H9 (cell line): ENCODE data around the gene AGAP3. TPM values are rescaled to one million over a fixed set of nuclear protein-coding genes. Genes with fewer than 3 reads are reported as not detected.

Source experiments
- DNase-seq: peaks from one replicate; pipeline ENCODE4 v3.0.0-alpha.2; 2017
- H2AFZ ChIP-seq: one replicate; pipeline ENCODE4 v1.6.1; 2013; ENCODE audit warnings: mild to moderate bottlenecking, low read length, control low read depth, moderate library complexity
- H2AK5ac ChIP-seq: 2 replicates; pipeline ENCODE4 v1.6.1; 2013; ENCODE audit warnings: low read length, control low read depth, mixed read lengths; ENCODE audit not compliant: insufficient read length
- H2BK120ac ChIP-seq: one replicate; pipeline ENCODE4 v1.6.1; 2013; ENCODE audit warnings: low read depth, mild to moderate bottlenecking, low read length, control low read depth, inconsistent platforms; ENCODE audit not compliant: poor library complexity, severe bottlenecking
- H2BK12ac ChIP-seq: 2 replicates; pipeline ENCODE4 v1.6.1; 2013; ENCODE audit warnings: low read length, control low read depth, mixed read lengths, low read depth; ENCODE audit not compliant: insufficient read length
- H2BK15ac ChIP-seq: 2 replicates; pipeline ENCODE4 v1.6.1; 2013; ENCODE audit warnings: low read depth, low read length, control low read depth
- H2BK20ac ChIP-seq: one replicate; pipeline ENCODE4 v1.6.1; 2013; ENCODE audit warnings: low read depth, mild to moderate bottlenecking, low read length, control low read depth, inconsistent platforms; ENCODE audit not compliant: poor library complexity, severe bottlenecking
- H2BK5ac ChIP-seq: 2 replicates; pipeline ENCODE4 v1.6.1; 2013; ENCODE audit warnings: low read length, control low read depth, mixed read lengths; ENCODE audit not compliant: insufficient read length
- H3K14ac ChIP-seq: 2 replicates; pipeline ENCODE4 v1.6.1; 2013; ENCODE audit warnings: low read length, control low read depth; ENCODE audit not compliant: insufficient read depth
- H3K18ac ChIP-seq: 2 replicates; pipeline ENCODE4 v1.6.1; 2013; ENCODE audit warnings: low read depth, mild to moderate bottlenecking, mixed read lengths, low read length, control low read depth; ENCODE audit not compliant: insufficient read length
- H3K23ac ChIP-seq: 2 replicates; pipeline ENCODE4 v1.6.1; 2013; ENCODE audit warnings: low read length, control low read depth, mixed read lengths, low read depth; ENCODE audit not compliant: insufficient read length
- H3K23me2 ChIP-seq: 2 replicates; pipeline ENCODE4 v1.6.1; 2013; ENCODE audit warnings: low read depth, mild to moderate bottlenecking, mixed read lengths, low read length, control low read depth; ENCODE audit not compliant: insufficient read length, poor library complexity, severe bottlenecking
- H3K27ac ChIP-seq: 2 replicates; pipeline ENCODE4 v1.5.1; 2013; ENCODE audit warnings: low read length, control low read depth, mixed read lengths, low read depth; ENCODE audit not compliant: insufficient read length
- H3K27me3 ChIP-seq: 2 replicates; pipeline ENCODE4 v1.6.1; 2013; ENCODE audit warnings: low read length, control low read depth, inconsistent platforms; ENCODE audit not compliant: insufficient read depth
- H3K4ac ChIP-seq: 2 replicates; pipeline ENCODE4 v1.6.1; 2013; ENCODE audit warnings: low read depth, mild to moderate bottlenecking, control low read depth, inconsistent platforms, low read length, moderate library complexity
- H3K4me1 ChIP-seq: 2 replicates; pipeline ENCODE4 v1.6.1; 2013; ENCODE audit warnings: low read length, control low read depth, inconsistent platforms; ENCODE audit not compliant: insufficient read depth
- H3K4me2 ChIP-seq: 2 replicates; pipeline ENCODE4 v1.6.1; 2013; ENCODE audit warnings: low read length, control low read depth, mixed read lengths; ENCODE audit not compliant: insufficient read length, insufficient read depth
- H3K56ac ChIP-seq: 2 replicates; pipeline ENCODE4 v1.6.1; 2013; ENCODE audit warnings: low read depth, mild to moderate bottlenecking, mixed read lengths, low read length, control low read depth; ENCODE audit not compliant: insufficient read length
- H3K79me1 ChIP-seq: 2 replicates; pipeline ENCODE4 v1.6.1; 2013; ENCODE audit warnings: low read depth, mild to moderate bottlenecking, moderate library complexity, low read length, control low read depth, inconsistent platforms; ENCODE audit not compliant: insufficient read depth, poor library complexity, severe bottlenecking
- H3K79me2 ChIP-seq: 2 replicates; pipeline ENCODE4 v1.6.1; 2013; ENCODE audit warnings: low read length, control low read depth, inconsistent platforms; ENCODE audit not compliant: insufficient read depth
- H3K9ac ChIP-seq: 2 replicates; pipeline ENCODE4 v1.6.1; 2013; ENCODE audit warnings: low read length, control low read depth, mixed read lengths; ENCODE audit not compliant: insufficient read length; ENCODE audit errors: extremely low read depth
- H3K9me3 ChIP-seq: one replicate; pipeline ENCODE4 v1.6.1; 2013; ENCODE audit warnings: low read depth, low read length, inconsistent platforms; ENCODE audit not compliant: control insufficient read depth
- H3T11ph ChIP-seq: one replicate; pipeline ENCODE4 v1.6.1; 2013; ENCODE audit warnings: mild to moderate bottlenecking, low read length, control low read depth, inconsistent platforms
- H4K20me1 ChIP-seq: one replicate; pipeline ENCODE4 v1.6.1; 2013; ENCODE audit not compliant: control insufficient read depth, insufficient read length, insufficient read depth
- H4K5ac ChIP-seq: 2 replicates; pipeline ENCODE4 v1.6.1; 2013; ENCODE audit warnings: low read depth, mild to moderate bottlenecking, mixed read lengths, low read length, control low read depth; ENCODE audit not compliant: insufficient read length
- H4K8ac ChIP-seq: replicated peaks from 2 replicates; pipeline ENCODE4 v1.6.1; 2013; ENCODE audit warnings: low read length, control low read depth, mixed read lengths, low read depth; ENCODE audit not compliant: insufficient read length
- H4K91ac ChIP-seq: 2 replicates; pipeline ENCODE4 v1.6.1; 2013; ENCODE audit warnings: low read depth, mild to moderate bottlenecking, moderate library complexity, mixed read lengths, low read length, control low read depth; ENCODE audit not compliant: insufficient read length
- H3K27ac Mint-ChIP-seq, 3 experiments: 2 replicates in 2 of 3; 3 replicates in 1 of 3; pipeline ENCODE4 v1.8.0; 2020 to 2021; ENCODE audit warnings: mixed read lengths in 3 of 3, mild to moderate bottlenecking in 1 of 3, moderate library complexity in 1 of 3
- H3K27me3 Mint-ChIP-seq: 2 replicates; pipeline ENCODE4 v1.8.0; 2021; ENCODE audit warnings: low read depth, mild to moderate bottlenecking, moderate library complexity, mixed read lengths
- H3K36me3 Mint-ChIP-seq, 3 experiments: 2 replicates in 2 of 3; 3 replicates in 1 of 3; pipeline ENCODE4 v1.8.0; 2020 to 2021; ENCODE audit warnings: low read depth in 3 of 3, mixed read lengths in 3 of 3; ENCODE audit not compliant: insufficient read depth in 1 of 3
- H3K4me1 Mint-ChIP-seq, 2 experiments: 2 replicates each; pipeline ENCODE4 v1.8.0; 2020; ENCODE audit warnings: mixed read lengths in 2 of 2
- H3K4me3 Mint-ChIP-seq, 2 experiments: 2 replicates in 1 of 2; 3 replicates in 1 of 2; pipeline ENCODE4 v1.8.0; 2020 to 2021; ENCODE audit warnings: mild to moderate bottlenecking in 2 of 2, mixed read lengths in 2 of 2, moderate library complexity in 1 of 2
- H3K9me3 Mint-ChIP-seq, 2 experiments: 2 replicates in 1 of 2; 3 replicates in 1 of 2; pipeline ENCODE4 v1.8.0; 2020; ENCODE audit warnings: mild to moderate bottlenecking in 2 of 2, mixed read lengths in 2 of 2, moderate library complexity in 1 of 2
- WGBS: extraction: QIAGEN DNeasy Blood & Tissue Kit; methylation state at CpG from one replicate; pipeline ENCODE4 v1.1.7; 2013; ENCODE audit warnings: missing lambda C conversion rate, low lambda C conversion rate, mixed read lengths; ENCODE audit not compliant: insufficient read length; ENCODE audit errors: extremely low coverage; 5-methylcytosine and 5-hydroxymethylcytosine counted together
- total RNA-seq: library from RNA; stranded (reverse); gene quantifications from 2 replicates; pipeline ENCODE4 v1.2.1, GENCODE V29; 2021
- TF ChIP-seq, protein P1 (sequence below): fragments of 200-600 bp; sonication (generic); conservative IDR thresholded peaks from 3 replicates; pipeline ENCODE4 v1.8.0; 2021; ENCODE audit warnings: antibody characterized with exemption, mild to moderate bottlenecking

Gene AGAP3
- total RNA-seq, 1 experiment from 2014 or later = 97.7 TPM

GRCh38 chr7:151076863-151077704 is 9.2 kb upstream of the AGAP3 start:
- peak; percentile 81 for DNase-seq
- Mint-ChIP-seq H3K4me1 (peaks cover 26 to 36% of the 10 kb centered on the region in 2 experiments), H3K4me3 (no peak overlapping the region), H3K27ac (no peak overlapping the region), H3K36me3 (peaks cover 14 to 34% (median 32%) of the 10 kb centered on the region in 3 experiments), H3K27me3 (peaks cover 1% of the 10 kb centered on the region; the same call in 1 of the 2 replicates), H3K9me3 (no peaks in the 10 kb centered on the region)
- no peaks in the 10 kb centered on the region for H3K9me3 ChIP-seq
- WGBS = no CpG with 5 or more reads among the region's 33 CpGs
- no peak overlapping the region for H3K4ac ChIP-seq
- no peaks in the 10 kb centered on the region for H3K79me1 ChIP-seq
- H3K23me2 ChIP-seq = no peaks in the 10 kb centered on the region
- H2BK20ac ChIP-seq = no peak overlapping the region
- no peak overlapping the region for H2AK5ac ChIP-seq
- no peak overlapping the region for H3K18ac ChIP-seq
- H3K27ac ChIP-seq = no peak overlapping the region
- no peak overlapping the region for H2BK120ac ChIP-seq
- H3T11ph ChIP-seq = no peak overlapping the region
- no peak overlapping the region for H2BK5ac ChIP-seq
- no peak overlapping the region for H4K5ac ChIP-seq
- H3K4me2 ChIP-seq = no peak overlapping the region
- H3K9ac ChIP-seq = no peak overlapping the region
- H4K8ac ChIP-seq = no peak overlapping the region
- no peak overlapping the region for H2BK12ac ChIP-seq
- TF ChIP-seq, protein P1, sequence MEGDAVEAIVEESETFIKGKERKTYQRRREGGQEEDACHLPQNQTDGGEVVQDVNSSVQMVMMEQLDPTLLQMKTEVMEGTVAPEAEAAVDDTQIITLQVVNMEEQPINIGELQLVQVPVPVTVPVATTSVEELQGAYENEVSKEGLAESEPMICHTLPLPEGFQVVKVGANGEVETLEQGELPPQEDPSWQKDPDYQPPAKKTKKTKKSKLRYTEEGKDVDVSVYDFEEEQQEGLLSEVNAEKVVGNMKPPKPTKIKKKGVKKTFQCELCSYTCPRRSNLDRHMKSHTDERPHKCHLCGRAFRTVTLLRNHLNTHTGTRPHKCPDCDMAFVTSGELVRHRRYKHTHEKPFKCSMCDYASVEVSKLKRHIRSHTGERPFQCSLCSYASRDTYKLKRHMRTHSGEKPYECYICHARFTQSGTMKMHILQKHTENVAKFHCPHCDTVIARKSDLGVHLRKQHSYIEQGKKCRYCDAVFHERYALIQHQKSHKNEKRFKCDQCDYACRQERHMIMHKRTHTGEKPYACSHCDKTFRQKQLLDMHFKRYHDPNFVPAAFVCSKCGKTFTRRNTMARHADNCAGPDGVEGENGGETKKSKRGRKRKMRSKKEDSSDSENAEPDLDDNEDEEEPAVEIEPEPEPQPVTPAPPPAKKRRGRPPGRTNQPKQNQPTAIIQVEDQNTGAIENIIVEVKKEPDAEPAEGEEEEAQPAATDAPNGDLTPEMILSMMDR = peak; percentile 63
- no peak overlapping the region for H3K14ac ChIP-seq
- no peaks in the 10 kb centered on the region; the same call in 1 of the 2 replicates for H3K79me2 ChIP-seq
- no peaks in the 10 kb centered on the region for H3K4me1 ChIP-seq
- H4K20me1 ChIP-seq = no peaks in the 10 kb centered on the region
- H2AFZ ChIP-seq = no peak overlapping the region
- no peak overlapping the region for H3K56ac ChIP-seq
- no peak overlapping the region for H4K91ac ChIP-seq
- H2BK15ac ChIP-seq = no peak overlapping the region
- no peaks in the 10 kb centered on the region for H3K27me3 ChIP-seq
- H3K23ac ChIP-seq = no peak overlapping the region
